Activated T-cell treated with anti-CD3 and anti-CD28 coated beads for 4 hours (primary cell): Measurements from ENCODE around the gene PCDHB2.
"Not testable (repeated sequence)": the region's sequence is repeated elsewhere in the genome, so short reads cannot be mapped to it uniquely, and the experiment has no call there.

ENCODE experiments used
- DNase-seq: peaks from one replicate; pipeline ENCODE4 v3.0.0-alpha.2; 2020

PCDHB2 gene

GRCh38 chr5:141094481-141095262 is at the start of gene PCDHB2:
PCDHB2 (plus strand) TSS chr5:141094615; CDS start chr5:141094791, 176 bp downstream.
- no peak for DNase-seq

- DNase-seq = no peak
Measured at GRCh38 chr5:141050622-141051520, 43.5 kb upstream of the PCDHB2 start, which contains the start of gene PCDHB1. PCDHB1 (plus strand) TSS chr5:141051374; CDS start chr5:141051471, 97 bp downstream.

- no peak for DNase-seq
Measured at GRCh38 chr5:141051521-141051866, 42.9 kb upstream of the PCDHB2 start.

GRCh38 chr5:141077826-141078225 is 16.6 kb upstream of the PCDHB2 start:
- no peak for DNase-seq

GRCh38 chr5:141082228-141082627 is 12.2 kb upstream of the PCDHB2 start:
- DNase-seq = no peak

GRCh38 chr5:141084487-141084989 is 9.9 kb upstream of the PCDHB2 start:
- DNase-seq = no peak

GRCh38 chr5:141095263-141095641 is 837 bp downstream of the PCDHB2 start:
- DNase-seq = no peak

GRCh38 chr5:141096181-141096580 is 1.8 kb downstream of the PCDHB2 start:
- not testable (repeated sequence) for DNase-seq

GRCh38 chr5:141096586-141096985 is 2.2 kb downstream of the PCDHB2 start:
- DNase-seq = not testable (repeated sequence)

- no peak for DNase-seq
Measured at GRCh38 chr5:141100243-141100805, 5.9 kb downstream of the PCDHB2 start, which contains the start of gene PCDHB3. PCDHB3 (plus strand) TSS chr5:141100473; CDS start chr5:141100650, 177 bp downstream.

- DNase-seq = no peak
Measured at GRCh38 chr5:141101059-141101458, 6.6 kb downstream of the PCDHB2 start.

- not testable (repeated sequence) for DNase-seq
Measured at GRCh38 chr5:141102070-141102469, 7.7 kb downstream of the PCDHB2 start.

GRCh38 chr5:141102471-141102870 is 8.1 kb downstream of the PCDHB2 start:
- DNase-seq = not testable (repeated sequence)

- DNase-seq = no peak
Measured at GRCh38 chr5:141105350-141105749, 10.9 kb downstream of the PCDHB2 start.

- DNase-seq = no peak
Measured at GRCh38 chr5:141119250-141119649, 24.8 kb downstream of the PCDHB2 start.

GRCh38 chr5:141121563-141121962 is 27.1 kb downstream of the PCDHB2 start, which contains the start of gene PCDHB4:
PCDHB4 (plus strand) TSS chr5:141121818; CDS start chr5:141121999, 181 bp downstream.
- DNase-seq = no peak

GRCh38 chr5:141121985-141122384 is 27.6 kb downstream of the PCDHB2 start:
- no peak for DNase-seq

- not testable (repeated sequence) for DNase-seq
Measured at GRCh38 chr5:141123396-141124135, 29.2 kb downstream of the PCDHB2 start.

- DNase-seq = no peak
Measured at GRCh38 chr5:141127305-141127704, 32.9 kb downstream of the PCDHB2 start.

GRCh38 chr5:141135030-141135717 is 40.8 kb downstream of the PCDHB2 start, which contains the start of gene PCDHB5:
PCDHB5 (plus strand) TSS chr5:141135206; CDS start chr5:141135435, 229 bp downstream.
- no peak for DNase-seq

GRCh38 chr5:141135718-141136266 is 41.4 kb downstream of the PCDHB2 start:
- DNase-seq = no peak
